GM18870 (cell line): ENCODE data around the gene FOXF1.

Experiments
- ATAC-seq: cut with Tn5 transposase; IDR thresholded peaks from one replicate; pipeline ENCODE4 v1.9.1; 2021; ENCODE audit warnings: moderate library complexity; ENCODE audit not compliant: unreplicated experiment

The FOXF1 gene

GRCh38 chr16:86531641-86532525 lies 21.6 kb downstream of the FOXF1 start:
- ATAC-seq = no peak

GRCh38 chr16:86532526-86532815 lies 22.1 kb downstream of the FOXF1 start:
- ATAC-seq = no peak

- no peak for ATAC-seq
These were observed 22.7 kb downstream of the FOXF1 start for GRCh38 chr16:86533076-86533475.

GRCh38 chr16:86533767-86534351 lies 23.5 kb downstream of the FOXF1 start:
- ATAC-seq = no peak

- ATAC-seq = no peak
These were observed 24.7 kb downstream of the FOXF1 start for GRCh38 chr16:86534779-86535615.

- ATAC-seq = no peak
These were observed 26.3 kb downstream of the FOXF1 start for GRCh38 chr16:86536621-86537020.

GRCh38 chr16:86537486-86537885 lies 27.2 kb downstream of the FOXF1 start:
- no peak for ATAC-seq

- ATAC-seq = no peak
These were observed 28.0 kb downstream of the FOXF1 start for GRCh38 chr16:86538196-86538780.

- ATAC-seq = no peak
These were observed 30.6 kb downstream of the FOXF1 start for GRCh38 chr16:86540894-86541293.

GRCh38 chr16:86541560-86541959 lies 31.2 kb downstream of the FOXF1 start:
- ATAC-seq = no peak

GRCh38 chr16:86542756-86543750 lies 32.7 kb downstream of the FOXF1 start:
- no peak for ATAC-seq

GRCh38 chr16:86545481-86545880 lies 35.2 kb downstream of the FOXF1 start:
- ATAC-seq = no peak

- ATAC-seq = no peak
These were observed 35.8 kb downstream of the FOXF1 start for GRCh38 chr16:86545954-86546637.

GRCh38 chr16:86546638-86547013 lies 36.3 kb downstream of the FOXF1 start:
- no peak for ATAC-seq

- no peak for ATAC-seq
These were observed 37.0 kb downstream of the FOXF1 start for GRCh38 chr16:86547286-86547685.

GRCh38 chr16:86549076-86549892 lies 39.0 kb downstream of the FOXF1 start:
- no peak for ATAC-seq

- no peak for ATAC-seq
These were observed 39.5 kb downstream of the FOXF1 start for GRCh38 chr16:86549893-86550190.

- ATAC-seq = no peak
These were observed 40.0 kb downstream of the FOXF1 start for GRCh38 chr16:86550281-86550680.

- ATAC-seq = no peak
These were observed 43.0 kb downstream of the FOXF1 start for GRCh38 chr16:86553356-86553755.
